HuH-7.5 (cell line): Measurements from ENCODE around the gene MBNL3.
A peak's percentile ranks its signal among the peaks of the same experiment; 100 is the strongest.

Source experiments
- DNase-seq: peaks from one replicate; pipeline ENCODE4 v3.0.0; 2011; ENCODE audit warnings: low spot score

The MBNL3 gene

DNA sequence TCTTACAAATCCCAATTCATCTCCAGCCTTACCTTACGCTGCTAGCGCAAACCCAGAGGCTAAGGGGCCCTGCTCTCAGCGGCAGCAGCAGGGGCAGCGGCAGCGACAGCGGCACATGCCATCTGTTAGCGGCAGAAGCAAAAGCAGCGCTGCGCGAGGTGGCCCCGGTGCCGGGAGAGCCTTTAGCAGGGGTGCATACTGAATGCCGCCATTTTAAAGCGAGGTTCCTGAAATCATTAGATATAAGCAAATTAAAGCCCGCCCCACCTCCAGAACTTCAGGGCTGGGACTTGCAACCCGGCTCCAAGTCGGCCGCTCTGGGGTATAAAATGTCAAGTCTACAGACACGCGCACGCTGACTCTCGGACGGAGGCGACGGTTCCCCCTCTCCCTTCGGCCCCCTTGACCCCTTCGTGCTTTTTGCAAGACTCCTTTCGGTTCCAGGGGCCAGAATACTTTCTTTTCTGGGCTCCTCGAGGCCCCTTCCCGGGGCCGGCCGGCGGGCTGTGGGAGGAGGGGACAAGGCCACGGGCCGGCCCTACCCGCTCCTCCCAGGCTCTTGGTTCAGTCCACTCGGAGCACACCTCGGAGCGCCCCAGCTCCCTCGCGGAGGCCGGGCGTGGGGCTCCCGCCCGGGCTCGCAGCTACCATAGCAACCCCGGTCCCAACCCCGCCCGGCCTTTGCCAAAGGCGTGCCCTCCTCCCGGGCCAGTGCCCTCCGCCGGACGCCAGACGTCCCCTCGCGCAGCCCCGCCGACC is at the start of gene MBNL3:
Gene MBNL3 (minus strand): TSS at position 220 of the 759 bp plus-strand sequence. CDS start 49,427 bp downstream, outside the sequence.
- peak; percentile 53 for DNase-seq

- no peak for DNase-seq
These were observed 44.6 kb upstream of the MBNL3 start for GRCh38 chrX:132533409-132533808.

DNA sequence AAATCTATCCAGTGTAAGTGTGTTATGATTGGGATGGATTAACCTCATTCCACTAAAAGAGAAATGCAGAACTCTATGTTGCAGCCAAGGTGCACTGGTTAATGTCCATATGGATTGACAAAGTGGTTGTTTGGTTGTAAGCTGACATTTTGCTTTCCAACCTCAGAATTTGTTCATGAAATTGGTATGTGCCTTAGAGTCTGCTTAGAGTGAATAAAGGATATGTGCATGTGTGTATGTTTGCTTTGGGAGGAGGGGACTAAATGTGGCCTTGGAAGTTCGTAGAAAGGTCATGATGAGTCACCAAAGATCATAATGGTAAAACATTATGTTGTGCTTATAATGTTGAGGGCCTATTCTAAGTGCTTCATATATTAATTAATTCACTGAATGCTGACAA is 44.1 kb upstream of the MBNL3 start:
- DNase-seq = peak; percentile 6

DNA sequence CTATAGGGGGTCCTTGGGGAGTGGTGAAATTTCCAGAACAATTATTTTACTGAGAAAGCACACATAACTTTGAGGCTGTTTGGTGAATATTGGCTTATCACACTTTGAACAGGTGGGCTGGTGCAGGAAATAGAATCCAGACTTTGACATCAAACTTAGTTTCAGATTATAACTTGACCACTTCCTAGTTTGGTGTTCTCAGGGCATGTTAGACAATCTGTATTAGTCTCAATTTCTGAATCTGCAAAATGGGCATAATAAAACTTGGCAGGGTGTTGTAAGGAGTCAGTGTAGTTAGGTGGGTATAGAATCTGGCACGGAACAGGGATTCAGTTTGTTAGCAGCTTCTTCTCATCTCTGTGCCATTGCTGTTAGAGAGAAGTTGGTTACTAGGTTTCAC is 43.3 kb upstream of the MBNL3 start:
- DNase-seq = no peak

- DNase-seq = no peak
These were observed 32.0 kb upstream of the MBNL3 start for GRCh38 chrX:132520792-132521191.

DNA sequence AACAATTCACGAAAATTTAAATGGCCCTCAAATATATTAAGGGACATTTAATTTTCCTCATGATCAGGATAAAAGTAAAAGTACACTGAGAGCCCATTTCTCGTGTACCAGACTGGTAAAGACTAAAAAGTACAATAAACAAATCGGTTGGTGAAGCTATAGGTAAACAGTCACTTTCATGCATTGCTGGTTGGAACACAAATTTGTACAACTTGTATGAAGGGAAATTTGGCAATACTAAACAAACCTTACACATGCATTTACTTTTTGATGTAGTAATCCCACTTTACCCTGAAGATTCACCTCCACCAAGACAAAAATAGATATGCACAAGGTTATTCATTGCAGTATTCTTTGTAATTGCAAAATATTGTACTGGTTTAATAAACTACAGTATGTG is 31.4 kb upstream of the MBNL3 start:
- no peak for DNase-seq

DNA sequence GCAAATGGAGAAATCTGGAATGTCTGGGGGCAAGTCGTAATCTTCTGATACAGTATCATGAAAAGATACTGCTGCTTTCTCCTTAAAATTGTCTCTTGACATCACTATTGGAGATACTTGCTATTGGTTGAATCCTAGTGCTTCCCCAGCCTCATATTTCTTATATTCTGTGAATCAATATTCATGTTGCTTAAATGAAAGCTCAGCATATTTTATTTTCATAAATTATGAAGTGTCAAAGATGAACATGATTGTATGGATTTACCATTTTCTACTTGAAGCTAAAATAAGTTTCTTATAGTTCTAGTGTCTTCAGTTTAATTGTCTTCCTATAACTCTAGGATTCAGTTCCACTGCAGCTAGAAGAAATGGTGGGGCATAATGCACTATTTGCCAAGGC is 29.6 kb upstream of the MBNL3 start:
- no peak for DNase-seq

- no peak for DNase-seq
These were observed 20.0 kb upstream of the MBNL3 start for GRCh38 chrX:132508834-132509233.

GRCh38 chrX:132505116-132505515 is 16.3 kb upstream of the MBNL3 start:
- DNase-seq = no peak

- DNase-seq = no peak
These were observed 15.6 kb upstream of the MBNL3 start for GRCh38 chrX:132504417-132504816.

DNA sequence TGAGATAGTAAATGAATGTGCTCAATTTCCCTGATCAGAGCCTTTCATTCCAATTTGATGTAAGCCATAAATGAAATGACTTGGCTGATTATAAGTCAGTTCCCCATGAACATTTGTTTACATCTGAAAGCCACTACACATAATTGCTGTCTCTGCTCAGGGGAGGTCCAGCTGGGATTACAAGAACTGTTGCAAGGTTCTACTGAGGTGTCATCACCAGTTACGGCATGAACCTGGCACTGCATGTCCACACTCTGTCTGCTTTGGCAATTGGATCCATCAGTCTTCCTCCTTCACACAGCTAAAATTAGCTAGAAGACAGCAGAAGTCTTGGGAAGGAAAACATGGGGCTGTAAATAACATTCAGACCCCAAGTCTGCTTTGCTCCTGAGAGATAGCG is 12.8 kb upstream of the MBNL3 start:
- DNase-seq = no peak

- no peak for DNase-seq
These were observed 8.6 kb upstream of the MBNL3 start for GRCh38 chrX:132497432-132497831.

- no peak for DNase-seq
These were observed 4.3 kb upstream of the MBNL3 start for GRCh38 chrX:132493095-132493494.

DNA sequence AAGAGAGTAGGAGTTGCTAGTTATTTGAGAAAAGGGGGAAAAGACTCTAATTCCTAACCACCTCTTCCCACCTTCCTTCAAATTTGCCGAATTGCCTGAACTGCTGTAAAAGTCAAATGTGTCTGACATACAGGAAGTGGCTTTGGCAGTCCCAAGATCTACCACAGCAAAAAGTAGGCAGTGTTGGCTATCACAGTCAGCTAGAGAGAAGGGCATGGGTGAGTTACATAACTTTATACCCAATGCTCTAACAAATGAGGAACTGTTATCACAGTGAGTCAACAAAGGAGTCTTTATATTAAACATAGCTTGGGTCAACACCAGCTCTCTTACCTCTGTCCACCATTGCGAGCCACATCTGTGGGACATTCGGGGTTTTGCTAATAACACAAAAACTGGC is 2.4 kb upstream of the MBNL3 start:
- DNase-seq = no peak

DNA sequence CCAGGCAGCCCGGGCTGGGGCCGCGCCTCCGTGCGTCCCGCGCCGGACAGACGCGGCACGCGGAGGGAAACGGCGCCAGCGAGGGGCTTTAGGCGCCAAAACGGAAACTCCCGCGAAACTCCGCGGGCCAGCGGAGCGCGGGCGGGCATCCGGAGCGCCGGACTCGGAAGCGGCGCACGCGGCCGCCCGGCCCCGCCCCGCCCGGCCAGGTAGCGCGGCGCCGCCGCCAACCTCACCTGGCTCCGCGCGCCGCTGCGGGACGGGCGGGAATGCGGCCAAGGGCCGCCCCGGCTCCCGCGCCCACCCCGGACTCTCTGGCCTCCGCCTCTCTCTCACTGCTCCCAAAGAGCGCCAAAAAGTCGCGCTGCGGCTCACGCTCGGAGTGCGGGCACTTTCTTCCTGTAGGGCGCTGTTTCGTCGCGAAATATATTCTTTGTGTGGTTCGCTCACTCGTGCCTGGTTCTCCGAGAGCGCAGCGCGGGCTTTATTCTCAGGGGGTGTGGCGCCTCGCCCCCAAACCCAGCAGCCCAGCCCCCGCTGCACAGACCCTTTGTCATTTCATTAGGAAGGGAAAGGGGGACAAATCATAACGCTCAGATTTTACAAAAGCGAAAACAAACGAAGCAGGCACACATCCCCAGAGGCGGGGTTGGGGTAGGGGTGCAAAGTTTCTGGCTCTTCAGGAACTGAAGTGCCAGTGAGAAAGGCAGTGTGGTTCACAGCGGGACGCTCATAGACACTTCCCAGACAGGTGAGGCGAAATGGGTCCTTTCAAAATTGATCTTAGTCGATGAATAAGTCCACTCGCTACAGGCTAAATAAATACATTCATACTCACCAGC is 961 bp upstream of the MBNL3 start:
- DNase-seq = no peak

GRCh38 chrX:132488180-132488705 is 595 bp downstream of the MBNL3 start:
- no peak for DNase-seq

DNA sequence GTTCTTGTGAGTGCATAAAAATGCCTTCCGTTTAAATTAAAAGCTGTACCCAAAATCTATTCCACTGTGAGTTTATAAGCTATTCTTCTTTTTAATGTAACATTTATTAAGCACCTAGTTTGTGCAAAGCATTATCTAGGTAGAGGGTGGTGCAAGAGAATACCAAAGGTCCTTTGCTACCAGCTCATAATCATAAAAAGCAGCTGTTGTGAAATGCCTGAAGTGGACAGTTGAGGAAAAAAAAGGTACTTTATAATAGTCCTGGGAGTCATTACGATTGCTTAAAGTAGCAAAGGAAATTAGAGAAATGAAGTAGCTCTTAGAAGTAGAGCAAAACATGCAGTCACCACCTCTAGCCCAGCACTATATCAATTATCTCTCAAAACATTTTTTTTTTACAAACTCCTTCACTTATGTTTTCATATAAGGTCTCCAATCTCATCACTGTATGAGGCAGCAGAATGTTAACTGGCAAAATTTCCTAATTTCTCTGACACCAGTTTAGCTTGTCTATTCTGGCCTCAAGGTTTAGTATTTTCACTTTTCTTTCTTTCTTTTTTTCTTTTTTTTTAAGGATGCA is 2.1 kb downstream of the MBNL3 start:
- DNase-seq = no peak

DNA sequence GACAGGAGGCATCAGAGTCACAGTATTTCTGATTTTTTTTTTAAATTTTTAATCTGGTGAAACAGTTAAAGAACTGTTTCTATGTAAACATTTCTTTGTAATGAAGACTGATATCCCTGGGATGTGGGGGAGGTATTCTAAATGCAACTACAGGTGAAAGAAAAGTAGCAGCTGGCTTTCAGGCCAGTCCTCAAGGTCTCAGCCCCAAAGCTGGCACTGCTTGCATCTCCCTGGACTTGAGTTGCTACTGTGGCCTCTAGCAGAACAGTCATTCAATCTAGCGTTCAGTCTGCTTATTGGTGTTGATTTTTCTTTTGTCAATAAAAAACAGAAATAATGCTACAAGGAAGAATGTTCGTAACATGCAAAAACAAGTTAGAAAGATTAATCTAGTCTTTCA is 4.9 kb downstream of the MBNL3 start:
- DNase-seq = no peak

DNA sequence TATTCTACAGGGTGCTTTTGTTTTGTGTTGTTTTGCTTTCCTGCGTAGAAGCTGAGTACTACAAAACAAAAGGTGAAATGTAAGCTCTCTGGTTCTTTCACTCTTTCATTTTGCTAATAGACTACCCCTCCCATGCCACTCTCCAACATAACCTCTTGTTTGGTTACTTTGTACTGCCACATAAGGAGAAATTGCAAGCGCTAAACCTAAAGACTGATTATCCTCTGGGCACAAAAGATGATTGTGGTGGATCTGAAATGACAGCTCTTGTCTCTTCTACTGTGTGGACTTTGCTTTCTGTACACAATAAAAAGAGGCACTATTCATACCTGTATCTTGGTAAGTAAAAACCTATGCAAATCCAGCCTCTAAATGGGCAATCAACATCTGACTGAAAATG is 5.3 kb downstream of the MBNL3 start:
- no peak for DNase-seq

GRCh38 chrX:132482632-132483031 is 6.2 kb downstream of the MBNL3 start:
- peak; percentile 33 for DNase-seq

DNA sequence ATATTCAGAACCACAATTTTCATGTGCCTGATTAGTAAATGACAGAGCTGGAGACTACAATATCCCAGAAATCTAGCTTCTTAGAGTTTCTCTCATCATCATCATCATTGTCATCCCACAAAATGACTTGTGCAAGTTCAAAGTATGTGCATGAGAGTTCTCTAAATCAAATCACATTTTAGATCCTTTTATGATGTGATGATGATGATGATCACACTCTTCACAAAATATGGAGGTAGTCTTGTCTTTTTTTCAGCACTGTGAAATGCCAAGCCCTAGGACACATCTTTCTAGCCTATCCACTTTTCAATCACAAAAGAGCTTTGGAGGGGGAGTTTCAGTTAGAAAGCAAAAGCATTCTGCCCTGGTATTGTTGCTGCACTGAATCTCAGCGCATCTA is 7.4 kb downstream of the MBNL3 start:
- no peak for DNase-seq

GRCh38 chrX:132480581-132481203 is 8.1 kb downstream of the MBNL3 start:
- no peak for DNase-seq
